ENCODE results near the gene PRR23E. TPM values are rescaled to one million over a fixed set of nuclear protein-coding genes. Genes with fewer than 3 reads are reported as not detected.

The PRR23E gene
- total RNA-seq, 2 experiments from 2014 or later: not detected

DNA sequence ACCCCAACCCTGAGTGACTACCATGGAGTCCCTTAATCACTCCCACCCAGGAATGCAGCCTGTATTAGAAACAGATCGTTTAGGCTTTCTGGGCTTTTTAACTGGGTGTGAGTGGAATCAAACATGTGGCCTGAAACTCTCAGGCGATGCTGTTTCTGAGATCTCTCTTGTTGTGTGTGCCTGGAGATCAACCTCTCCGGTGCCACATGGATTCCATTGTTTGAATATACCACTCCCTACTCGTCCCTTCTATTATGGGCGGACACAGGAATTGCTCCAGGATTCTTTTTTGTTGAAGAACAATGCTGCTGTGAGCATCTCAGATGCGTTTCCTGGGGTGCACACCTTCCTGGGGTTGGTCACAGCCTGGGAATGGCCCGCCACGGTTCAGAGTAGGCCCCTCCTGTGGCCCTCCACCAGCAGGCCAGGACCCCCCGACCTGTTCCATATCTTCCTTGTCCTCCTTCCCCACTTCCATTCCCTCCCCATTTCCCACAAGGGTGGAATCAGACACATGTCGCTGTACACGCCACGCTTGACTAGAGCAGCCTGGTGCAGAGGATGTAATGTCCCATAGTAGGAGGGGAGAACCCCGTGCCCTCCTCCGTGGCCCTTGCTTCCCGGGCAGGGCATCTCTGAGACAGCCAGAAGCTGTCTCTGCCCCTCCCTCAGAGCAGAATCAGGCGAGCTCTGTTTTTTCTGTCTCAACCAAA is 36.4 kb upstream of the PRR23E start:
- Mint-ChIP-seq H3K36me3 (ENCODE audit: low read depth) (no peaks in the 10 kb centered on the region), H3K9me3 (no peaks in the 10 kb centered on the region), H3K27me3 (ENCODE audit: low read depth) (peaks cover 14% of the 10 kb centered on the region), H3K27ac (no peak overlapping the region), H3K4me1 (ENCODE audit: low read depth) (no peaks in the 10 kb centered on the region), H3K4me3 (no peak overlapping the region)
- CTCF ChIA-PET: no interaction called here
- intact Hi-C loops (cut with micrococcal nuclease): no loop called here
- DNase-seq: no peak

DNA sequence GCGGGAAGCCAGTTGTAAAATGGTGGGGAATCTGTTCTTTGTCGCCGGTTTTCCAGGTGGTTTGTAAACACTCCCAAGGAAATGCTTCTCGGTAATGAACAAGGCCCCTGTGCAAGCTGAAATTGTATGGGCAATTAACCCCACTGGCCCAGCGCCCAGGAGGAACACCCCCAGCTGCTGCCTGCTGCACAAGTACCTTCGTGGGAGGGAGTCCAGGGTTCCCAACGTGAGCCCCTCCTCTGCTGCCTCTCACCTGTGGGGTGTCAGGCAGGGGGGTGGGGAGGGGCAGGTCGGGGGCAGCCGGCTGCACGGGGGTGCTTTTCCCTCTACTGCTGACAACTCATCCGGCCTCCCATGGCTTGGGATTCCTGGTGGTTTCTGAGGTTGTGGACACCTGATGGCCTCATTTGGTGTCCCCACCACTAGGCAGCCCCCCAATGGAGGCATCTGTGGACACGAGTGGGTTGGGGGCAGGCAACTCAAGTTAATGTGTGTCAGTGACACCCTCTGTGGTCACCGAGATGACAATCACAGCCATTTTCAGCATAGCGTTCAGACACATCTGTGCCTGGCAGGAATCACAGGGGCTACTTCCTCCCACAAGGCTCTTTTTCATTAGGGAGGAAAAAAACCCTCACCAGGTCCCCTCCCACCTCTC is 35.6 kb upstream of the PRR23E start:
- H3K27me3 Mint-ChIP-seq (ENCODE audit: low read depth): peaks cover 14% of the 10 kb centered on the region
- no peak for DNase-seq
- CTCF ChIA-PET: no interaction called here
- intact Hi-C loops (cut with micrococcal nuclease): no loop called here
- no peak overlapping the region for H3K27ac Mint-ChIP-seq
- H3K4me3 Mint-ChIP-seq: no peak overlapping the region
- H3K9me3 Mint-ChIP-seq: no peaks in the 10 kb centered on the region
- H3K36me3 Mint-ChIP-seq (ENCODE audit: low read depth): no peaks in the 10 kb centered on the region
- no peaks in the 10 kb centered on the region for H3K4me1 Mint-ChIP-seq (ENCODE audit: low read depth)

DNA sequence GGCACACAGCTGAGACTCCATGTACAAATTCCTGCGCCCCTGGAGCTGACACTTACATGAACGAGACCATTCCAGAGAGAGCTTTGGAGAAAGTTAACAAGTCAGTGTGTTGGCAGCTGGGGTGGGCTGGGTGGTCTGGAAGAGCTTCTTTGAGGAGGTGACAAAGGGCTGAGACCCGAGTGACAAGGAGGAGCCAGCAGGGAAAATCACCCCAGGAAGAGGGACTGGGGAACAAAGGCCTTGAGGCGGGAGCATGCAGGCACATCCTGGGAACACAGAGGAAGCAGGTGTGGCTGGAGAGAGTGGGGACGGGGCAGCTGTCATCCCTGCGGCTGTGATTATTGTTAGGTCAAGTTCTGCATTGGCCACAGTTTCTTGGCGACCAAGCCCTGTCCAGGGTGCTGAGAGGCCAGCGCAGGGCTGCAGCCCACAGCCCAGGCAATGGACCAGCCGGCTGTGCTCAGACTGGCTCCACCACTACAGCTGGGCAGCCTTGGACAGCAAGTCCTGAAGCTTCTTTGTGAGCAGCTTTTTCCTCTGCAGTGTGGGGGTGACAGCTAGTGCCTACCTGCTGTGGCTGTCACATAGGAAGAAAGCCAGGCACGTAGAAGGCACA is 34.2 kb upstream of the PRR23E start:
- intact Hi-C loops (cut with micrococcal nuclease): no loop called here
- Mint-ChIP-seq H3K27me3 (ENCODE audit: low read depth) (peaks cover 14% of the 10 kb centered on the region), H3K4me3 (no peak overlapping the region), H3K9me3 (no peaks in the 10 kb centered on the region), H3K36me3 (ENCODE audit: low read depth) (no peaks in the 10 kb centered on the region), H3K4me1 (ENCODE audit: low read depth) (no peaks in the 10 kb centered on the region), H3K27ac (no peak overlapping the region)
- CTCF ChIA-PET: no interaction called here
- DNase-seq: no peak

DNA sequence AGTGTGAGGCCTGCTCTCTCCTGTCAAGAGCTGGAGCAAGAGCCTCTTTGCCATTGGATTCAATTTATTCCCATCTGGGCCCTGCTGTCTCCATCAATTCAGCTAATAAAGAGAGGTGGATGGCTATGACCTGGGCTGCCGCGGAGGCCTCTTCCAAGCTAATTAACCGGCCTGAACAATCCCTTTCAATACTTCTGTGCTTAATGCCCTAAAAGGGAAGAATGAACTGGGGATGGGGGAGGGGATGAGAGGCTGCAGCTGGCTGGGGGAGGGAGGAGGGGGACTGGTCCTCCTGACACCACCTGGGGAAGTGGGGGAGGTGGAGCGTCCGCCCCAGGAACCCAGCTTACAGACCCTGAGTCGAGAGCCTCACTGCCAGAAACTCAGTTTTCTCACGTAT is 33.4 kb upstream of the PRR23E start:
- Mint-ChIP-seq H3K36me3 (ENCODE audit: low read depth) (no peaks in the 10 kb centered on the region), H3K4me1 (ENCODE audit: low read depth) (no peaks in the 10 kb centered on the region), H3K27ac (no peak overlapping the region), H3K27me3 (ENCODE audit: low read depth) (peaks cover 14% of the 10 kb centered on the region), H3K9me3 (no peaks in the 10 kb centered on the region), H3K4me3 (no peak overlapping the region)
- intact Hi-C loops (cut with micrococcal nuclease): no loop called here
- CTCF ChIA-PET: no interaction called here
- DNase-seq: no peak

DNA sequence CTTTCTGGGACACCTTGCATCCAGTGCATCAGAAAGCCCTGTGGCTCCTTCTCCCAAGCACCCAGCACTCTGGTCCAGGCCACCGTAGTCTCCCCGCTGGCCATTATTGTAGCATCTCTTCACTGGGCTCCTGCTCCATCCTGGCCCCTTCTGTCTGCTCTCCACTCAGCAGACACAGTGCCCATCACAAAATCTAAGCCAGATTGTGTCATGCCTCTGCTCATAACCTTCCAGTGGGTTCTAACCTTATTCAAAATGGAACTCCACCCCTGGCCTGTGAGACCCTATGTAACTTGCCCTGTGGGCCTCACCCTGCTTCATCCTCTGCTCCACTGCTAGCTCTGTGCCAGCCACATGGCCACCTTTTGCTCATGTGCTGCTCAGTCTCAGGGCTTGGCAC is 31.7 kb upstream of the PRR23E start:
- intact Hi-C loops (cut with micrococcal nuclease): no loop called here
- Mint-ChIP-seq H3K36me3 (ENCODE audit: low read depth) (no peaks in the 10 kb centered on the region), H3K9me3 (no peaks in the 10 kb centered on the region), H3K4me3 (no peak overlapping the region), H3K27me3 (ENCODE audit: low read depth) (peaks cover 16% of the 10 kb centered on the region), H3K27ac (no peak overlapping the region), H3K4me1 (ENCODE audit: low read depth) (no peaks in the 10 kb centered on the region)
- CTCF ChIA-PET: no interaction called here
- no peak for DNase-seq

DNA sequence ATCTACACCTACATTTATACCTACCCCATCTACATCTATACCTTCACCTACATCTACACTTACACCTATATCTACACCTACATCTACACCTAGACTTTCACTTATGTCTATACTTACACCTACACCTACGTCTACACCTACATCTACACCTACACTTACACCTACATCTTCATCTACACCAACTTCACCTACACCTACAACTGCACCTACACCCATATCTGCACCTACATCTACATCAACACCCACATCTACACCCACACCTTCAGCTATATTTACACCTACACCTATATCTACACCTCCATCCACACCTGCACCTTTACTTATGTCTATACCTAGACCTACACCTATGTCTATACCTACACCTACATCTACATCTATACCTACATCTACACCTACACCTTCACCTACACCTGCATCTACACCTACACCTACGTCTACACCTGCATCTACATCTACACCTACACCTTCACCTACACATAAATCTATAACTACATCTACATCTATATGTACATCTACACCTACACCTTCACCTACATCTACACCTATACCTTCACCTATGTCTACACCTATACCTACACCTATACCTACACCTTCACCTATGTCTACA is 30.9 kb upstream of the PRR23E start:
- no peak for DNase-seq
- Mint-ChIP-seq H3K4me1 (ENCODE audit: low read depth) (no peaks in the 10 kb centered on the region), H3K27me3 (ENCODE audit: low read depth) (peaks cover 19% of the 10 kb centered on the region), H3K27ac (no peak overlapping the region), H3K36me3 (ENCODE audit: low read depth) (no peaks in the 10 kb centered on the region), H3K4me3 (no peak overlapping the region), H3K9me3 (no peaks in the 10 kb centered on the region)
- intact Hi-C loops (cut with micrococcal nuclease): no loop called here
- CTCF ChIA-PET: interaction anchor here (0.7 kb wide), 1 partner anchor 231 kb away, joined by 3 read pairs; no protein-coding TSS in a partner anchor

DNA sequence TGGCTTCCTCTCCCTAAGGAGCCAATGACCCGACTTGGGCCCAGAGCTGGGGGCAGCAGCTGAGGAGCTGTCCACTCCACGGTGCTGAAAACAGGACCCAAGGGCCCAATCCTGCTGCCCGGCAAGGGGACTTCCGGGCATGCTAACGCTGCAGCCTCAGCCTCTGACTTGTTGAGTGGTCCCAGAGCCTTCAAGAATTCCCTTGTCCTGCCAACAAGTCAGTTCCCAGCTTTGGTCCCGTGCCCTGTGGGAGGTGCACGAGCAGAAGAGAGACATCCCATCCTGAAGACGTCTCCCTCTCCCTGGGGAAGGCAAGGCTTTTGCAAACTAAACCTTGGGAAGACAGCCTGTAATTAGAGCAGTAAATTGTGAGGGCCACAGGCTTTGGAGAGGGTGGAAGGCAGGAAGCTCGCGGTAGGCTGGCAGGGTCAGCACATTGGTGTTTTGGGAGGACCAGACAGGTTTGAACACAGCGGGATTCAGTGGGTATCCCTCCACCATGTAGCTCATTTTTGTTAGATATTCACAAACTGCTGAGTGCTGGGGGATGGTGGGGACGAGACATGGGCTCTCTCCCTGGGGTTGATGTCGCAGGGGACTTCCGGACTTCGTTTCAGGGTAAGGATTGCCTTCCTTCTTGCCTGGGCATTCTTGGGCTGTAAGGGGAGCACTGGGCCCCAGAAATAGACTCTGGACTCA is 29.8 kb upstream of the PRR23E start:
- H3K27ac Mint-ChIP-seq: no peak overlapping the region
- H3K4me3 Mint-ChIP-seq: no peak overlapping the region
- H3K27me3 Mint-ChIP-seq (ENCODE audit: low read depth): peaks cover 18% of the 10 kb centered on the region
- no peak for DNase-seq
- H3K9me3 Mint-ChIP-seq: no peaks in the 10 kb centered on the region
- CTCF ChIA-PET: interaction anchor here (0.6 to 0.7 kb wide), 2 partner anchors 157 to 230 kb away, joined by 3 to 7 read pairs; no protein-coding TSS in a partner anchor
- intact Hi-C loops (cut with micrococcal nuclease): no loop called here
- no peaks in the 10 kb centered on the region for H3K36me3 Mint-ChIP-seq (ENCODE audit: low read depth)
- no peaks in the 10 kb centered on the region for H3K4me1 Mint-ChIP-seq (ENCODE audit: low read depth)

DNA sequence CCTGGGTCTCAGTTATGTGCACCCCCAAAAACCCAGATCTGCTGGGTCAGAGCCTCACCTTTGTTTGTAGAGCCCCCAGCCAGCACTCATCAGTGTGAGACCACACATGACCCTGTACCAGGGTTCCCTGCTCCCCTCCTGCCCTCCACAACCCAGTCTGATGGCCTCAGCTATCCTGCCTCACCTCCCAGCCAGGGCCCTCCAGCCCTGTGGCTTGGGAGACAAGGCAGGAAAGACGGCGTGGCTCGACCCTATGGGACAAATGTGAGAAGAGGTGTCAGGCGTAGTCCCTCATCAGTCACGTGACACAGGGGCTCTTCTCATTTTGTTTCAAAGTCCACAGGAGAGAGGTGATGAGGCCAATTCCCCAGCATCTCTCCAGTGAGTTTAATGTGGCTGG is 28.3 kb upstream of the PRR23E start:
- no peak for DNase-seq
- Mint-ChIP-seq H3K36me3 (ENCODE audit: low read depth) (no peaks in the 10 kb centered on the region), H3K27ac (no peak overlapping the region), H3K27me3 (ENCODE audit: low read depth) (peaks cover 20% of the 10 kb centered on the region), H3K4me3 (no peak overlapping the region), H3K4me1 (ENCODE audit: low read depth) (no peaks in the 10 kb centered on the region), H3K9me3 (no peaks in the 10 kb centered on the region)
- intact Hi-C loops (cut with micrococcal nuclease): no loop called here
- CTCF ChIA-PET: no interaction called here

DNA sequence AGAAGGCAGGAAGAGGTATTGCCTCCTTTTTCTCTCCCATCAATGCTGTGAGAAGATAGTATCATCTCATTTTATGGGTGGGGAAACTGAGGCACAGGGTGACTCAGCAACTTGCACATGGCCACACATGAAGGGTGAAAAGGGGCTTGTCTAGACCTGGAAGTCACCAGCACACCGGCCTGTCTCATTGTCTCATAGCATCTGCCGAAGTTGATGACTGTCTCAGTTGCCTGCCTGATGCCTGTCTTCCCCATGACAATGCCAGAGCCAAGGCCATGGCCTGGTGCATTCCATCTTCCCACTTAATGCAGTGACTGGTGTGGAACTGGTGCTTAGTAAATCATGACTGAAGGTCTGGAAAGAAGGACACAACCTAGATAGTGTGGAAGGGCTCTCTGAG is 27.9 kb upstream of the PRR23E start:
- H3K27me3 Mint-ChIP-seq (ENCODE audit: low read depth): peaks cover 20% of the 10 kb centered on the region
- intact Hi-C loops (cut with micrococcal nuclease): no loop called here

DNA sequence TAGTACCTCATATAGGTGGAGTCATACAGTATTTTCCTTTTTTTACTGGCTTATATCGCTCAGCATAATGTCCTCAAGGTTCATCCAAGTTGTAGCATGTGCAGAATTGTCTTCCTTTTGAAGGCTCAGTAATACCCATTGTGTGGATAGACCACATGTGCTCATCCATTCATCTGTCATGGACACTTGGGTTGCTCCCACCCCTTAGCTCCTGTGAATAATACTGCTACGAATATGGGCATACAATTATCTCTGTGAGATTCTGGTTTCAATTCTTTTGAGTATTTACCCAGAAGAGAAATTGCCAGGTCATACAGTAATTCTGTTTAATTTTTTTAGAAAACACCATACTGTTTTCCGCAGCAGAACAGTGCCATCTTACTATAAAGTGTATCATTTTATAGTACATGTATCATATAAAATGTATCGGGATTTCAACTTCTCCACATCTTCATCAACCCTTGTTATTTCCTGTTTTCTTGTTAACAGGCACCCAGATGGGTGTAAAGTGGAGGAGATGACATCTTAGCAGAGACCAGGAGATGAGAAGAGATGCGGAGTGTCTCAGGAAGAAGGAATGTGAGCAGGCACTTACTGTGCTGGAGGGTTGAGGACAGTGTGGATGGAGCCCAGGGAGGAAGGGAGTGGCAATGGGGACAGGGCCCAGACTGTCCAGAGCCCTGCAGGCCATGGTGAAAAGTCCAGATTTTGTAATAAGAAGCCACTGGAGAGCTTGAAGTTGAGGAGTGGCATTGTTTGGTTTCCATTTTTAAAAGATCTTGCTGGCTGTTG is 27.0 kb upstream of the PRR23E start:
- no peak overlapping the region for H3K4me3 Mint-ChIP-seq
- peaks cover 12% of the 10 kb centered on the region for H3K27me3 Mint-ChIP-seq (ENCODE audit: low read depth)
- DNase-seq: no peak
- no peaks in the 10 kb centered on the region for H3K36me3 Mint-ChIP-seq (ENCODE audit: low read depth)
- H3K27ac Mint-ChIP-seq: no peak overlapping the region
- H3K9me3 Mint-ChIP-seq: no peaks in the 10 kb centered on the region
- CTCF ChIA-PET: interaction anchor here (0.7 kb wide), 1 partner anchor 34 kb away, joined by 3 read pairs; no protein-coding TSS in a partner anchor
- intact Hi-C loops (cut with micrococcal nuclease): no loop called here
- H3K4me1 Mint-ChIP-seq (ENCODE audit: low read depth): no peaks in the 10 kb centered on the region

More for the DNA sequence above, 27.9 kb upstream of the PRR23E start:
- no peaks in the 10 kb centered on the region for H3K9me3 Mint-ChIP-seq
- H3K4me3 Mint-ChIP-seq: no peak overlapping the region
- no peaks in the 10 kb centered on the region for H3K36me3 Mint-ChIP-seq (ENCODE audit: low read depth)
- no peaks in the 10 kb centered on the region for H3K4me1 Mint-ChIP-seq (ENCODE audit: low read depth)
- H3K27ac Mint-ChIP-seq: no peak overlapping the region
- DNase-seq: no peak
- CTCF ChIA-PET: no interaction called here

DNA sequence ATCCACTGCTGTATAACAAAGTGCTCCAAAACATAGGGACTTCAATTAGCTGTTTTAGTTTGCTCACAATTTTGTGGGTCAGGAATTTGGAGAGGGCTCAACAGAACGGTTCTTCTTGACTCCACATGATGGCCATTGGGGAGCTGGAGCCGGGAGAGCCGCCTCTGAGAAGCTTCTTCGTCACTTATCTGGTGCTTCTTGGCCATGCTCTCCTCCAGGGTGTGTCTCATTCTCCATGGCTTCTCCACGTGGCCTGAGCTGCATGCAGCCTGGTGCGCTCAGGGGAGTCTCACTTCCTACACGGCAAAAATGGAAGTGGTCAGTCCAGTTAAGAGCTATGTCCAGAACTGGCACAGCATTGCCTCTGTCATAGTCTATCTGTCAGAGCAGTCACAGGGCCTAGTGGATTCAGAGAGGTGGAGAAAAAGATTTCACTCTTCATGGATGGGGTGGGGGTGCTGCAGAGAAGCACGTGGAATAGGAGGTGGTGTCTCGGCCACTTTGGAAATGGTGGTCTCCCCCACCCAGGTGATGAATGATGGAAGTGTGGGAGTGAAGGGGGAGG is 26.3 kb upstream of the PRR23E start:
- Mint-ChIP-seq H3K4me3 (no peak overlapping the region), H3K9me3 (no peaks in the 10 kb centered on the region), H3K27ac (no peak overlapping the region), H3K36me3 (ENCODE audit: low read depth) (no peaks in the 10 kb centered on the region), H3K4me1 (ENCODE audit: low read depth) (no peaks in the 10 kb centered on the region), H3K27me3 (ENCODE audit: low read depth) (peaks cover 12% of the 10 kb centered on the region)
- DNase-seq: no peak
- CTCF ChIA-PET: interaction anchor here (0.7 kb wide), 1 partner anchor 34 kb away, joined by 3 read pairs; no protein-coding TSS in a partner anchor
- intact Hi-C loops (cut with micrococcal nuclease): no loop called here

All from activated naive CD4-positive, alpha-beta T cell treated with anti-CD3 and anti-CD28 coated beads for 36 hours (primary cell).